GM12878 (cell line): ENCODE results near the gene DENND1A.

ENCODE experiments used
- RCOR1 ChIP-seq: conservative IDR thresholded peaks from 2 replicates; pipeline ENCODE4 v1.6.1; 2012; ENCODE audit warnings: low read depth, low read length, improper control_type of control experiment
- TF ChIP-seq, protein P1 (sequence below): fragments of 450-650 bp; formaldehyde crosslinking; IDR thresholded peaks from 2 replicates; pipeline ENCODE4 v1.5.0; 2022; ENCODE audit warnings: mild to moderate bottlenecking, missing genetic modification characterization

- TF ChIP-seq RCOR1 = no peak
- TF ChIP-seq, protein P1, sequence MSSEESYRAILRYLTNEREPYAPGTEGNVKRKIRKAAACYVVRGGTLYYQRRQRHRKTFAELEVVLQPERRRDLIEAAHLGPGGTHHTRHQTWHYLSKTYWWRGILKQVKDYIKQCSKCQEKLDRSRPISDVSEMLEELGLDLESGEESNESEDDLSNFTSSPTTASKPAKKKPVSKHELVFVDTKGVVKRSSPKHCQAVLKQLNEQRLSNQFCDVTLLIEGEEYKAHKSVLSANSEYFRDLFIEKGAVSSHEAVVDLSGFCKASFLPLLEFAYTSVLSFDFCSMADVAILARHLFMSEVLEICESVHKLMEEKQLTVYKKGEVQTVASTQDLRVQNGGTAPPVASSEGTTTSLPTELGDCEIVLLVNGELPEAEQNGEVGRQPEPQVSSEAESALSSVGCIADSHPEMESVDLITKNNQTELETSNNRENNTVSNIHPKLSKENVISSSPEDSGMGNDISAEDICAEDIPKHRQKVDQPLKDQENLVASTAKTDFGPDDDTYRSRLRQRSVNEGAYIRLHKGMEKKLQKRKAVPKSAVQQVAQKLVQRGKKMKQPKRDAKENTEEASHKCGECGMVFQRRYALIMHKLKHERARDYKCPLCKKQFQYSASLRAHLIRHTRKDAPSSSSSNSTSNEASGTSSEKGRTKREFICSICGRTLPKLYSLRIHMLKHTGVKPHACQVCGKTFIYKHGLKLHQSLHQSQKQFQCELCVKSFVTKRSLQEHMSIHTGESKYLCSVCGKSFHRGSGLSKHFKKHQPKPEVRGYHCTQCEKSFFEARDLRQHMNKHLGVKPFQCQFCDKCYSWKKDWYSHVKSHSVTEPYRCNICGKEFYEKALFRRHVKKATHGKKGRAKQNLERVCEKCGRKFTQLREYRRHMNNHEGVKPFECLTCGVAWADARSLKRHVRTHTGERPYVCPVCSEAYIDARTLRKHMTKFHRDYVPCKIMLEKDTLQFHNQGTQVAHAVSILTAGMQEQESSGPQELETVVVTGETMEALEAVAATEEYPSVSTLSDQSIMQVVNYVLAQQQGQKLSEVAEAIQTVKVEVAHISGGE (CRISPR knock-in tag) = no peak
These were observed 36.1 kb upstream of the DENND1A start for GRCh38 chr9:123965801-123966686.
